Activated CD4-positive, alpha-beta T cell treated with anti-CD3 and anti-CD28 coated beads, Interleukin-2, Interleukin-4, amounts not matched to agents 100 ng/mL and 50 ng/mL, durations not matched to agents 16 hours and 8 hours (primary cell): ENCODE results near the gene NFASC.

Source experiments
- DNase-seq: peaks from one replicate; pipeline ENCODE4 v3.0.0-alpha.2; 2020; ENCODE audit warnings: low spot score

NFASC gene

DNA sequence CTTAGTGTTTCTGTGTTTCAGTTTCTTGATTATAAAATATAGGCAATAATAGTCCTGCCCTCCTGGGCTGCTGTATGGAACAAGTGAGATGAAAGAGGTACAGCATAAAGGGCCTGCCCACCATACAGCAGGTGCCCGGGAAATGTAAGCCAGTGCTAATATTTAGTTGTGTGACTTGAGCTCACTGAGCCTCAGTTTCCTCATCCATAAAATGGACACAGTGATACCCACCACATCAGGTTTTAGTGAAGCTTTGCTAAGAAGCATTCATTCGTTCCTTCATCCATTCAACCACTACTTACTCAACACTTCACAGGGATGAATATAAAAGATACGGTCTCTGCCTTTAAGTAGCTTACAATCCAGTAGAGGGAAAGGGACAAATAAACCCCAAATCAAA lies 192.2 kb downstream of the NFASC start:
- DNase-seq: no peak

GRCh38 chr1:205064301-205064700 lies 193.6 kb downstream of the NFASC start:
- no peak for DNase-seq

GRCh38 chr1:205064741-205065316 lies 194.2 kb downstream of the NFASC start:
- DNase-seq: no peak

DNA sequence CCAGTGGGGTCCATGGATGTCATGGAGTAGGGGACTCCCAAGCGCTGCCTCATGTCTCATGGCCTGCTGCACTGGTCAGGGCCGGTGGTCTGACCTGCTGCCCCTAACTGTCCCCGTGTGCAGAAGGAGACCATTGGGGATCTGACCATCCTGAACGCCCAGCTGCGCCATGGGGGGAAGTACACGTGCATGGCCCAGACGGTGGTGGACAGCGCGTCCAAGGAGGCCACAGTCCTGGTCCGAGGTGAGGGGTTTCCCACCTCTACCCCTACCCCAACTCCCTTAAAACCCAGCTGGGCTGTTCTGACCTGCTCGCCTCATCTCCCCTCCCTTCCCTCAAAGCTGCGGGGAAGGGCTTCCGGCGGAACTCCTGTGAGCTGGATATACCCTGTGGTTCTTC lies 195.0 kb downstream of the NFASC start:
- no peak for DNase-seq

GRCh38 chr1:205066141-205066818 lies 195.6 kb downstream of the NFASC start:
- DNase-seq: no peak

DNA sequence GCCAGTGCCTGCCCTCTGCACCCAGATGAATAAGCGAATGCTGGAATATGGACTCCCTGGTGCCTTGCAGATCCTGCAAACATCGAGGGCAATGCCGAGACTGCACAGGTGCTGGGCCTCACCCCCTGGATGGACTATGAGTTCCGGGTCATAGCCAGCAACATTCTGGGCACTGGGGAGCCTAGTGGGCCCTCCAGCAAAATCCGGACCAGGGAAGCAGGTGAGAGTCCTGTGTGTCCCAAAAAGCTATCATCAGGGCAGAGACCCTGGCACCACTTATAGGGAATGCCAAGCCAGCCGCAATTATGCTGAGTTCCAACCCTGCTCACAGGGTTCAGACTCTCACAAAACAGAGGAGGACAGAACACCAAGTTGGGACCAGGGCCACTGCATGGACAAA lies 196.4 kb downstream of the NFASC start:
- DNase-seq: no peak

DNA sequence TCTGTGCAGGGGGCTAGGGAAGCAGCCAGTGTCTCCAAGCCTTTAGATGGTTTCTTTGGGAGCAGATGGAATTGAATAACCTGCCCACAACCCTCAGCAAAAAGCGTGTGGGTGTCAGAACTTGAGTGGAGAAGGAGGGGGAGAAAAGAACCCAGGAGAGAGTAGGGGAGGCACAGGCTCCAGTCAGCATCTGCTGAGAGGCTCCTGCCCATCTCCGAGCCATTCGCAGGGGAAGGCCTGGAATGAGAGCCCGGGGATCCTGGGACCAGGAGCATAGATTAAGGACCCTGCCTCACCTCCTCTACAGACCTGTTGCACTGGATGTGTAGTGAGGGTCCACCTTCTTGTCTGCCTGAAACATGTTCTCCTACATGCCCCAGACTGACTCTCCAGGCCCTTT lies 197.3 kb downstream of the NFASC start:
- DNase-seq: no peak

GRCh38 chr1:205068457-205069040 lies 197.9 kb downstream of the NFASC start:
- no peak for DNase-seq

GRCh38 chr1:205069371-205070125 lies 198.9 kb downstream of the NFASC start:
- DNase-seq: no peak

- no peak for DNase-seq
Measured at GRCh38 chr1:205071028-205071409, 200.4 kb downstream of the NFASC start.

- no peak for DNase-seq
Measured at GRCh38 chr1:205071801-205072200, 201.1 kb downstream of the NFASC start.

DNA sequence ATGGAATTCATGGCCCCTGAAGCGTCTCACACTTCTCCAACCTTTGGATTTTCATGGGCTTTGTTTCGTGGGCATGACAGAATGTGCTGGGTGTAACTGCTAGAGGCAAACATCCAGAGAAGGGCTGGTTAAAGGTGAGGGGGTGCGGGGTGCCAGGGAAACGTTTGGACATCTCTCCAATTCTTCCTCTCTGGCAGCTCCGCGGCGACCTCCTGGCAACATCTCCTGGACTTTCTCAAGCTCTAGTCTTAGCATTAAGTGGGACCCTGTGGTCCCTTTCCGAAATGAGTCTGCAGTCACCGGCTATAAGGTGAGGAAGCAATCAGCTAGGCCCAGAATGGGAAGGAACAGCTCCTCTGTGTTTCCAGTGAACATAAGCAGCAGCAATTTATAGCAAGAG lies 201.6 kb downstream of the NFASC start:
- no peak for DNase-seq
